PFSK-1 (cell line): ENCODE data around the gene MAP7.

Source experiments
- POLR2AphosphoS5 ChIP-seq: IDR thresholded peaks from 2 replicates; pipeline ENCODE4 v1.6.1; 2012; ENCODE audit warnings: low read depth, mild to moderate bottlenecking, control low read depth, low read length, moderate library complexity
- SIN3A ChIP-seq: IDR thresholded peaks from 2 replicates; pipeline ENCODE4 v1.6.1; 2012; ENCODE audit warnings: mild to moderate bottlenecking, low read length, moderate library complexity, borderline replicate concordance; ENCODE audit not compliant: insufficient read depth

DNA sequence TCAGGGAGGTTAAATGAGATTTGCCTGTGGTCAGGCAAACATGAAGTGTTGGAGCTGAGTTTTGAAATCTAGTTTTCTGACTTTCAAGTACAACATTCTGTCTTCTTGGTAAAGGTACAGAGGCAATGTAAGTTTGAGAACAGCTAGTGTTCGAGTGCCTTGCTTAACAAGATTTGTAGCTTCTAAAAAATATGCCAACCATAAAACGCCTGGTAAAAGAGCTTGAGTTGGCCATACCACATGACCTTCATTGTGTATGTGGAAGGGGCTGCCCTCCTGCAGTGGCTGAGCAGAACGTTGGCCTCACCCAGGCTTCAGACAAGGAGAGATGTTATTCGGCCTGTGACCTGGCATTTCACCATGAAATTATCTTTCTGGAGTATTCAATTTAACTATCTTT lies 86.5 kb downstream of the MAP7 start:
- no peak for TF ChIP-seq SIN3A
- TF ChIP-seq POLR2AphosphoS5: no peak
